ENCODE results near the gene ABCC3.

GRCh38 chr17:50590946-50591737, 43.5 kb upstream of the ABCC3 start:
- TF ChIP-seq POLR2A (IDR thresholded peaks at IDR 0.05) (no peak), EP300 (IDR thresholded peaks at IDR 0.05; ENCODE audit: low read depth) (no peak)
- TF ChIP-seq, protein P1, sequence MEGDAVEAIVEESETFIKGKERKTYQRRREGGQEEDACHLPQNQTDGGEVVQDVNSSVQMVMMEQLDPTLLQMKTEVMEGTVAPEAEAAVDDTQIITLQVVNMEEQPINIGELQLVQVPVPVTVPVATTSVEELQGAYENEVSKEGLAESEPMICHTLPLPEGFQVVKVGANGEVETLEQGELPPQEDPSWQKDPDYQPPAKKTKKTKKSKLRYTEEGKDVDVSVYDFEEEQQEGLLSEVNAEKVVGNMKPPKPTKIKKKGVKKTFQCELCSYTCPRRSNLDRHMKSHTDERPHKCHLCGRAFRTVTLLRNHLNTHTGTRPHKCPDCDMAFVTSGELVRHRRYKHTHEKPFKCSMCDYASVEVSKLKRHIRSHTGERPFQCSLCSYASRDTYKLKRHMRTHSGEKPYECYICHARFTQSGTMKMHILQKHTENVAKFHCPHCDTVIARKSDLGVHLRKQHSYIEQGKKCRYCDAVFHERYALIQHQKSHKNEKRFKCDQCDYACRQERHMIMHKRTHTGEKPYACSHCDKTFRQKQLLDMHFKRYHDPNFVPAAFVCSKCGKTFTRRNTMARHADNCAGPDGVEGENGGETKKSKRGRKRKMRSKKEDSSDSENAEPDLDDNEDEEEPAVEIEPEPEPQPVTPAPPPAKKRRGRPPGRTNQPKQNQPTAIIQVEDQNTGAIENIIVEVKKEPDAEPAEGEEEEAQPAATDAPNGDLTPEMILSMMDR (IDR thresholded peaks at IDR 0.05): no peak
